Pancreas (tissue), 10 donors: ENCODE results near the gene C3orf49. TPM values are rescaled to one million over a fixed set of nuclear protein-coding genes. Genes with fewer than 3 reads are reported as not detected.

Source experiments
- ATAC-seq, 4 donors: fragments of 200-7000 bp; cut with Tn5 transposase; one replicate each; pipeline versions ENCODE4 v1.8.0 to v1.9.1; 2020; ENCODE audit warnings: mild to moderate bottlenecking in 4 of 4, moderate library complexity in 4 of 4
- DNase-seq, 6 donors: peaks; one replicate each; pipeline ENCODE4 v3.0.0-alpha.2; 2020
- FAIRE-seq: peaks from 2 replicates; lab custom pipeline; 2012; peaks lifted over from hg19 to GRCh38; lab: Jason Lieb, UNC
- H3K27ac ChIP-seq, 4 donors: fragments of 200-600 bp; sonication (generic); 1 replicate in 3 of 4; 2 replicates in 1 of 4; pipeline versions ENCODE4 v1.5.0 to v1.8.0; 2020
- H3K27me3 ChIP-seq, 4 donors: fragments of 200-600 bp; one replicate each; pipeline ENCODE4 v1.8.0; 2021
- H3K36me3 ChIP-seq, 3 donors: fragments of 200-600 bp; sonication (generic) in 1 of 3; one replicate each; pipeline versions ENCODE4 v1.5.0 to v1.8.0; 2020 to 2021
- H3K4me1 ChIP-seq, 3 donors: fragments of 200-600 bp; one replicate each; pipeline ENCODE4 v1.8.0; 2021
- H3K4me3 ChIP-seq, 4 donors: fragments of 200-600 bp; sonication (generic) in 2 of 4; one replicate each; pipeline versions ENCODE4 v1.5.0 to v1.8.0; 2020 to 2021
- H3K9me3 ChIP-seq, 4 donors: fragments of 200-600 bp; one replicate each; pipeline ENCODE4 v1.8.0; 2021
- WGBS, 2 donors: extraction: QIAGEN DNeasy Blood & Tissue Kit; methylation state at CpG; one replicate each; pipeline ENCODE4 v1.1.7; 2013; 5-methylcytosine and 5-hydroxymethylcytosine counted together
- intact Hi-C, 3 donors: fragments of 100-400 bp; cut with DNase I; formaldehyde crosslinking; loops; one replicate each; pipeline versions ENCODE4 v1.11.1 to v1.14.2; 2022
- polyA plus RNA-seq, 2 donors: library from polyadenylated mRNA; stranded (reverse); fragments of 200-250 nt; gene quantifications; one replicate each; pipeline ENCODE4 v1.2.3, GENCODE V29; 2013
- total RNA-seq, 6 donors: library from RNA; stranded (reverse); fragmentation: NEBNext Ultra II Directional in 4 of 6; extraction: Animal tissue kit (Norgen Biotek cat#: 25700) in 4 of 6; gene quantifications; one replicate each; pipeline versions ENCODE4 v1.2.1 to v1.2.4, GENCODE V29; 2021 to 2023
- TF ChIP-seq, protein P1 (sequence below), 4 donors: fragments of 200-600 bp; sonication (generic) in 3 of 4; IDR thresholded peaks; one replicate each; pipeline versions ENCODE4 v1.5.0 to v1.8.0; 2021; ENCODE audit warnings: antibody characterized with exemption in 4 of 4
- donor health status: healthy with polysubstance abuse.
- donor health status: DM: no; HTN: no; CAD: no; lungs with moderate emphysema.
- donor health status: DM: no; HTN: no; CAD: no.
- donor health status: control.
- donor health status: control.
- donor health status: Bipolar disorder and iron deficiency.
- donor health status: DM: yes; HTN: yes; CAD: no.
- donor health status: DM: no; HTN: no; CAD: no.
- donor health status: DM: no; HTN: no; CAD: no.
- donor health status: DM: yes; HTN: yes; CAD: no.

C3orf49 gene
- total and polyA plus RNA-seq, 8 donors = not detected

DNA sequence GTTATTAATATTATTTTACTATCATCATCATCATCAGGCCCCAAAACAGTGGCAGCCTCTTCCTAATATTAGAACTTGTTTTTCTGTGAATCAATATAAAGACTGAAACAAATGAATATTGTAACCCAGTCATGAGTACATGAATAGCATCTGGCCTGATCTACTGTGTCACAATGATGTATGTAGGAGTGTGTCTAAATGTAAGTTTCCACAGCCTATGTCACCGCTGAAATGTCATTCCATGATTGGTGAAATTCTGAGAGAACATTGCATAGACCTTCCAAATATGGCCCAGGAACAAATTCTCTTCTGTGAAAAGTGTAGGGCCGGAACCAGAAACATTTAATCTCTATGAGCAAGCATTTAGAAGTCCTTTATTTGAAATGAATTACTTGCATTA, 20.6 kb upstream of the C3orf49 start:
- Histone ChIP-seq H3K36me3 (no peaks in the 10 kb centered on the region), H3K4me3 (no peak overlapping the region), H3K27me3 (no peaks in the 10 kb centered on the region), H3K9me3 (no peaks in the 10 kb centered on the region), H3K4me1 (no peaks in the 10 kb centered on the region), H3K27ac (no peak overlapping the region)
- no peak for ATAC-seq
- no peak for FAIRE-seq
- no peak for DNase-seq
- intact Hi-C loops = no loop called here
- TF ChIP-seq, protein P1, sequence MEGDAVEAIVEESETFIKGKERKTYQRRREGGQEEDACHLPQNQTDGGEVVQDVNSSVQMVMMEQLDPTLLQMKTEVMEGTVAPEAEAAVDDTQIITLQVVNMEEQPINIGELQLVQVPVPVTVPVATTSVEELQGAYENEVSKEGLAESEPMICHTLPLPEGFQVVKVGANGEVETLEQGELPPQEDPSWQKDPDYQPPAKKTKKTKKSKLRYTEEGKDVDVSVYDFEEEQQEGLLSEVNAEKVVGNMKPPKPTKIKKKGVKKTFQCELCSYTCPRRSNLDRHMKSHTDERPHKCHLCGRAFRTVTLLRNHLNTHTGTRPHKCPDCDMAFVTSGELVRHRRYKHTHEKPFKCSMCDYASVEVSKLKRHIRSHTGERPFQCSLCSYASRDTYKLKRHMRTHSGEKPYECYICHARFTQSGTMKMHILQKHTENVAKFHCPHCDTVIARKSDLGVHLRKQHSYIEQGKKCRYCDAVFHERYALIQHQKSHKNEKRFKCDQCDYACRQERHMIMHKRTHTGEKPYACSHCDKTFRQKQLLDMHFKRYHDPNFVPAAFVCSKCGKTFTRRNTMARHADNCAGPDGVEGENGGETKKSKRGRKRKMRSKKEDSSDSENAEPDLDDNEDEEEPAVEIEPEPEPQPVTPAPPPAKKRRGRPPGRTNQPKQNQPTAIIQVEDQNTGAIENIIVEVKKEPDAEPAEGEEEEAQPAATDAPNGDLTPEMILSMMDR (IDR thresholded peaks at IDR 0.05) = no peak
- 92 to 96% methylated on average over 2 of the region's 2 CpGs for WGBS, 2 donors

DNA sequence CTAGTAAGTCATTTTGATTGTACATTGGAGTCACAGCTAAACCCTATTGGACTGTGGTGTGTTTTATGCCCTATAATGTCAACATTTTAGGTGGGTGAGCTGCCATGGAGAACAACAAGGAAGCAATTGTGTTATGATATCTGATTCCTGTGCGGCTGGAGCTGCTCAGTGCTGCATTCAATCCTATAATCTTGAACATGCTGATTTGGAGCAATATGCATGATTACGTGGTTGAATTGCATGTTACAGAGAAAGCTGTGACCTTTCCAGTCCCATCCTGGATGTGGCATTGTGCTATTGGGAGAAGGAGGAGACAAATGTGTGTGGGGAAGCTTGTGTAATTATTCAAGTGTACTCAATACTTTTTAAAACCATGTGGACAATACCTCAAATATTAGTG, 20.1 kb upstream of the C3orf49 start:
- Histone ChIP-seq H3K36me3 (no peaks in the 10 kb centered on the region), H3K4me1 (no peaks in the 10 kb centered on the region), H3K9me3 (no peaks in the 10 kb centered on the region), H3K4me3 (no peak overlapping the region), H3K27ac (no peak overlapping the region), H3K27me3 (no peaks in the 10 kb centered on the region)
- WGBS, 2 donors = 88 to 94% methylated on average over 2 of the region's 2 CpGs
- intact Hi-C loops = no loop called here
- TF ChIP-seq, protein P1 (IDR thresholded peaks at IDR 0.05) = no peak
- ATAC-seq (no peak), FAIRE-seq (no peak), DNase-seq (no peak)

DNA sequence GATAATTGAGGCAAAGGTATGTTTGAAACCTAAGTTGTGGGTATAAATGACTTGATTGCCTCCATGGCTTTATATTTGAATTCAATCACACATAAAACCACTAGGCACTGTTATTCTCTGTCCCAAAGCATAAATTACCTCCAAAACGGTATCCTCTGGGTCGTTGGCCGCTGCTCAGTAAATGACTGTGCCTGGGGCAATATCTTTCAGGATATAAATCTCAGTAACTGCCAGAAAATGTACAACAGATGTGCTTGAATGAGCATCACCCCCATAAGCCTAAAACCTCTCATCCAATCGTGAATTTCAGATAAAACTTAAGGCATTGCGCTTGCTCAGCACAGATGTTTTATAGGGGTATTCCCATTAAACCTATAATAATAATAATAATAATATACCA, 19.0 kb upstream of the C3orf49 start:
- intact Hi-C loops = no loop called here
- no peaks in the 10 kb centered on the region for H3K9me3 ChIP-seq
- FAIRE-seq = no peak
- H3K27me3 ChIP-seq = no peaks in the 10 kb centered on the region
- H3K4me1 ChIP-seq = no peaks in the 10 kb centered on the region
- no peak for DNase-seq
- TF ChIP-seq, protein P1 (IDR thresholded peaks at IDR 0.05) = no peak
- H3K36me3 ChIP-seq = no peaks in the 10 kb centered on the region
- H3K4me3 ChIP-seq = no peak overlapping the region
- H3K27ac ChIP-seq = no peak overlapping the region
- WGBS, 2 donors = 74 to 88% methylated on average over 5 of the region's 5 CpGs
- no peak for ATAC-seq

DNA sequence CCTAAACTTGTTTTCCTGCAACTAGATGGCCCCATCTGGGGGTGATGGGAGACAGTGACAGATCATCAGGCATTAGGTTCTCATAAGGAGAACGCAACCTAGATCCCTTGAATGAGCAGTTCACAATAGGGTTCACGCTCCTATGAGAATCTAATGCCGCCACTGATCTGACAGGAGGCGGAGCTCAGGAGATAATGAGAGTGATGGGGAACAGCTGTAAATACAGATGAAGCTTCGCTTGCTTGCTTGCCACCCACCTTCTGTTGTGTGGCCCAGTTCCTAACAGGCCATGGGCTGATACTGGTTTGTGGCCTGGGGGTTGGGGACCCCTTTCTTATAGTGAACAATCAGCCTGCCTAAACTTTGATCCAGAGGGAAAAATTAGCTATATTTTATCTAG, 15.2 kb upstream of the C3orf49 start:
- no peak overlapping the region for H3K27ac ChIP-seq
- FAIRE-seq = no peak
- intact Hi-C loops = no loop called here
- no peak for ATAC-seq
- H3K36me3 ChIP-seq = no peaks in the 10 kb centered on the region
- DNase-seq = no peak
- H3K9me3 ChIP-seq = no peaks in the 10 kb centered on the region
- no peaks in the 10 kb centered on the region for H3K4me1 ChIP-seq
- WGBS, 2 donors = 91 to 97% methylated on average over 5 of the region's 5 CpGs
- H3K27me3 ChIP-seq = no peaks in the 10 kb centered on the region
- no peak overlapping the region for H3K4me3 ChIP-seq
- TF ChIP-seq, protein P1 (IDR thresholded peaks at IDR 0.05) = no peak

DNA sequence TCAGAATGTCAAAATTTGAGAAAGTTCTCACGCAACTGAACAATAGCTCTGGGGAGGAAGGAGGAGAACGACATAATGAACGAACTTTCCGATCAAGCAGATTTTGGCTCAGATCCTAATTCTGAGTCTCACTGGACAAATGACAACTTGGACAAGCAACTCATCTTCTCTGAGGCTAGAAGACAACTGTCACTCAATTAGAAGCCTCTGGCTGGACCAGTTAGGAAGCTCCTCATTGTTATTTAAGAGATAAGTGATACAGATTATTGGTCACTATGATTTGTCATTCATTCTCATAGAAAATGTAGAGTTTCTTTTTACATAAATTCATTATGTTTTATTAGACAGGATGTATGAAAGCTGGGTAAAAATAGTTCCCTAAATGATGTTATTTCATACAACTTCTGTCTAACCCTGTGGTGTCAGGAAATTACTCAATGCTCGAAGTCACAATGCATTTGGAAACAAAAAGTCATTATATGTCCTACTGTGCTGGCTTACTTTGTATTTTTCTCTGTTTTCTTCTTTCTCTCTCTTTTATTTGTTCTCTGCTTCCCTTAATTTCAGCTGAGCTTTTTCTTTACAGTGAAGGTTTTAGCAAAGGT, 11.0 kb upstream of the C3orf49 start:
- intact Hi-C loops = no loop called here
- no peaks in the 10 kb centered on the region for H3K4me1 ChIP-seq
- no peak for ATAC-seq
- TF ChIP-seq, protein P1 (IDR thresholded peaks at IDR 0.05) = no peak
- no peaks in the 10 kb centered on the region for H3K36me3 ChIP-seq
- 86% methylated on average over 5 of the region's 5 CpGs for WGBS, 2 donors
- no peaks in the 10 kb centered on the region for H3K9me3 ChIP-seq
- no peak for DNase-seq
- no peak for FAIRE-seq
- H3K4me3 ChIP-seq = no peak overlapping the region
- no peaks in the 10 kb centered on the region for H3K27me3 ChIP-seq
- H3K27ac ChIP-seq = no peak overlapping the region
